K562 (cell line): ENCODE data around the gene PCDH1. TPM values are rescaled to one million over a fixed set of nuclear protein-coding genes. Genes with fewer than 3 reads are reported as not detected.

Source experiments
- BCL6 ChIP-seq: fragments of 250-450 bp; sonication (Bioruptor Pico); IDR thresholded peaks from 2 replicates; pipeline ENCODE4 v1.4.0; 2020
- BRCA1 ChIP-seq, 2 experiments: fragments of 450-650 bp in 1 of 2; sonication (generic) in 1 of 2; formaldehyde crosslinking in 1 of 2; IDR thresholded peaks; 2 replicates each; pipeline versions ENCODE4 v1.5.0 to v1.6.1; 2017 to 2020; ENCODE audit warnings: mild to moderate bottlenecking in 1 of 2, missing genetic modification reagents in 1 of 2
- EGR1 ChIP-seq: fragments of 450-650 bp; conservative IDR thresholded peaks from 2 replicates; pipeline ENCODE4 v1.6.1; 2017; ENCODE audit warnings: mild to moderate bottlenecking
- HMGN3 ChIP-seq: IDR thresholded peaks from 2 replicates; pipeline ENCODE4 v1.6.1; 2011; ENCODE audit warnings: borderline replicate concordance, low read depth, mild to moderate bottlenecking, mixed read lengths, low read length; ENCODE audit not compliant: insufficient read length; ENCODE audit errors: extremely low read depth
- IRF2 ChIP-seq: sonication (generic); formaldehyde crosslinking; IDR thresholded peaks from 2 replicates; pipeline ENCODE4 v1.8.1; 2022; ENCODE audit warnings: mild to moderate bottlenecking, missing genetic modification reagents
- KAT8 ChIP-seq: fragments of 450-650 bp; IDR thresholded peaks from 2 replicates; pipeline ENCODE4 v1.6.1; 2016; ENCODE audit warnings: low read depth, mild to moderate bottlenecking
- MTA1 ChIP-seq: fragments of 450-650 bp; IDR thresholded peaks from 2 replicates; pipeline ENCODE4 v1.6.1; 2017; ENCODE audit warnings: borderline replicate concordance
- NFIC ChIP-seq: fragments of 450-650 bp; IDR thresholded peaks from 2 replicates; pipeline ENCODE4 v1.6.1; 2017; ENCODE audit warnings: mild to moderate bottlenecking, inconsistent platforms
- PHB ChIP-seq: fragments of 250-450 bp; sonication (Bioruptor Pico); IDR thresholded peaks from 2 replicates; pipeline ENCODE4 v1.5.0; 2021
- RBFOX2 ChIP-seq: fragments of 200-400 bp; formaldehyde crosslinking; IDR thresholded peaks from 2 replicates; pipeline ENCODE4 v1.6.1; 2017; ENCODE audit warnings: low read depth, mild to moderate bottlenecking, low read length, moderate library complexity
- RERE ChIP-seq: sonication (generic); formaldehyde crosslinking; IDR thresholded peaks from 2 replicates; pipeline ENCODE4 v1.8.0; 2023; ENCODE audit warnings: missing genetic modification reagents, mild to moderate bottlenecking, borderline replicate concordance
- SIN3A ChIP-seq, 2 experiments: fragments of 150-350 bp in 1 of 2; IDR thresholded peaks; 2 replicates each; pipeline ENCODE4 v1.6.1; 2011 to 2016; ENCODE audit warnings: borderline replicate concordance in 2 of 2, low read depth in 2 of 2, low read length in 2 of 2, mild to moderate bottlenecking in 2 of 2, moderate library complexity in 2 of 2; ENCODE audit not compliant: control insufficient read depth in 1 of 2
- SMAD2 ChIP-seq: fragments of 150-350 bp; IDR thresholded peaks from 2 replicates; pipeline ENCODE4 v1.6.1; 2014; ENCODE audit warnings: low read depth, mild to moderate bottlenecking, low read length
- SMARCA5 ChIP-seq: fragments of 450-650 bp; IDR thresholded peaks from 2 replicates; pipeline ENCODE4 v1.6.1; 2016
- SNAPC5 ChIP-seq: fragments of 250-450 bp; sonication (Bioruptor Pico); IDR thresholded peaks from 2 replicates; pipeline ENCODE4 v1.8.0; 2021; ENCODE audit warnings: moderate library complexity, mild to moderate bottlenecking, inconsistent platforms
- STAT5B ChIP-seq: fragments of 250-450 bp; sonication (Bioruptor Pico); IDR thresholded peaks from 2 replicates; pipeline ENCODE4 v1.8.0; 2021; ENCODE audit warnings: mild to moderate bottlenecking, inconsistent platforms
- ZNF239 ChIP-seq: fragments of 250-450 bp; sonication (Bioruptor Pico); IDR thresholded peaks from 2 replicates; pipeline ENCODE4 v1.4.0; 2020; ENCODE audit warnings: mild to moderate bottlenecking
- ZNF324 ChIP-seq: fragments of 250-450 bp; sonication (Bioruptor Pico); IDR thresholded peaks from 2 replicates; pipeline ENCODE4 v1.4.0; 2020; ENCODE audit warnings: mild to moderate bottlenecking
- ZNF518B ChIP-seq: fragments of 250-450 bp; sonication (Bioruptor Pico); IDR thresholded peaks from 2 replicates; pipeline ENCODE4 v1.5.0; 2021; ENCODE audit warnings: mild to moderate bottlenecking, moderate library complexity
- ZNF551 ChIP-seq: fragments of 250-450 bp; sonication (Bioruptor Pico); IDR thresholded peaks from 2 replicates; pipeline ENCODE4 v1.5.0; 2021; ENCODE audit warnings: mild to moderate bottlenecking, moderate library complexity
- polyA plus RNA-seq, 8 experiments: library from polyadenylated mRNA; depleted of rRNA in 4 of 8; stranded (reverse) in 5 of 8; unstranded in 3 of 8; fragments of >200 nt; fragmentation: Nextera tagmentation in 2 of 8; fragmentation: Illumina TruSeq in 1 of 8; extraction: Ambion mirVana in 2 of 8; extraction: Trizol in 1 of 8; gene quantifications; 2 replicates each; pipeline versions ENCODE4 v1.2.1 to v1.2.3, GENCODE V29; 2011 to 2014; ENCODE audit warnings: inconsistent platforms in 1 of 8, missing spikeins in 1 of 8
- total RNA-seq, 7 experiments: library from RNA; depleted of rRNA in 6 of 7; stranded (reverse); fragments of >200 nt in 6 of 7; fragmentation: Illumina TruSeq in 2 of 7; extraction: Trizol in 2 of 7; gene quantifications; 2 replicates each; pipeline versions ENCODE4 v1.2.1 to v1.2.3, GENCODE V29; 2011 to 2021; ENCODE audit warnings: low replicate concordance in 1 of 7

PCDH1 gene
- total and polyA plus RNA-seq, 9 of the 15 experiments (the other 6 are each of a cell fraction or from before 2014, with no cell fraction given), result 0.11 to 3.6 (median 1.9) TPM; not detected in 1

GRCh38 chr5:141923448-141924313 lies 45.5 kb upstream of the PCDH1 start, which contains the start of gene DELE1 (continued):
- TF ChIP-seq ZNF518B (no peak), RERE (0 out of 2 replicates have a peak, but pooled peaks have one; percentile 20), ZNF324 (CRISPR knock-in tag) (no peak), NFIC (peak; percentile 64), ZNF551 (CRISPR knock-in tag) (no peak), EGR1 (peak; percentile 85), RBFOX2 (peak; percentile 99), KAT8 (no peak), HMGN3 (peak; percentile 78), PHB (CRISPR knock-in tag) (no peak), BRCA1 (IDR thresholded peaks at IDR 0.05) (no peak), BRCA1 (CRISPR knock-in tag; IDR thresholded peaks at IDR 0.05) (no peak), BCL6 (CRISPR knock-in tag) (no peak), ZNF239 (CRISPR knock-in tag) (no peak), IRF2 (CRISPR knock-in tag) (no peak), SMAD2 (no peak), SMARCA5 (no peak), MTA1 (no peak), SIN3A (IDR thresholded peaks at IDR 0.05; ENCODE audit: borderline replicate concordance in 2 of 2, control insufficient read depth in 1 of 2, low read depth in 2 of 2, low read length in 2 of 2) (peak; percentile 12 to 59; a peak in 2 of 4 replicates), SNAPC5 (CRISPR knock-in tag) (no peak), STAT5B (CRISPR knock-in tag) (no peak)
